Kidney epithelial cell (primary cell): ENCODE data around the gene SMU1. TPM values are rescaled to one million over a fixed set of nuclear protein-coding genes. Genes with fewer than 3 reads are reported as not detected.

Source experiments
- DNase-seq: peaks from one replicate; pipeline ENCODE4 v3.0.0-alpha.2; 2010; ENCODE audit warnings: low read depth
- H3K27me3 ChIP-seq: 2 replicates; pipeline ENCODE4 v1.6.0; 2011; ENCODE audit warnings: low read length; ENCODE audit not compliant: control insufficient read depth, insufficient read depth
- H3K36me3 ChIP-seq: 2 replicates; pipeline ENCODE4 v1.5.1; 2011; ENCODE audit warnings: low read length; ENCODE audit not compliant: control insufficient read depth, insufficient read depth
- H3K4me3 ChIP-seq: 2 replicates; pipeline ENCODE4 v1.5.1; 2011; ENCODE audit warnings: low read depth, mild to moderate bottlenecking, control low read depth, low read length
- CTCF ChIP-seq: IDR thresholded peaks from 2 replicates; pipeline ENCODE4 v1.5.1; 2011; ENCODE audit warnings: mild to moderate bottlenecking, moderate library complexity, low read length, control low read depth, inconsistent platforms; ENCODE audit not compliant: insufficient read depth, poor library complexity, severe bottlenecking
- total RNA-seq: library from RNA; depleted of rRNA; stranded (reverse); fragments of >200 nt; gene quantifications from 2 replicates; pipeline ENCODE4 v1.2.3, GENCODE V29; 2015

SMU1 gene
- total RNA-seq, 1 donor from 2014 or later, result 18.9 TPM

- H3K27me3 ChIP-seq, result no peaks in the 10 kb centered on the region
- TF ChIP-seq CTCF, result no peak
- DNase-seq, result no peak
- H3K36me3 ChIP-seq, result peaks cover 2% of the 10 kb centered on the region
- H3K4me3 ChIP-seq, result no peak overlapping the region
These were observed 35.6 kb upstream of the SMU1 start for GRCh38 chr9:33112094-33112493.

- DNase-seq, result no peak
- Histone ChIP-seq H3K27me3 (no peaks in the 10 kb centered on the region), H3K4me3 (no peak overlapping the region), H3K36me3 (peaks cover 2% of the 10 kb centered on the region)
- no peak for TF ChIP-seq CTCF
These were observed 35.2 kb upstream of the SMU1 start for GRCh38 chr9:33111631-33112030.

GRCh38 chr9:33110686-33111085 lies 34.2 kb upstream of the SMU1 start:
- no peak for DNase-seq
- Histone ChIP-seq H3K36me3 (peaks cover 2% of the 10 kb centered on the region), H3K4me3 (no peak overlapping the region), H3K27me3 (no peaks in the 10 kb centered on the region)
- no peak for TF ChIP-seq CTCF

- H3K27me3 ChIP-seq, result no peaks in the 10 kb centered on the region
- TF ChIP-seq CTCF, result no peak
- no peak overlapping the region for H3K4me3 ChIP-seq
- H3K36me3 ChIP-seq, result peaks cover 2% of the 10 kb centered on the region
- no peak for DNase-seq
These were observed 33.5 kb upstream of the SMU1 start for GRCh38 chr9:33109850-33110595.

GRCh38 chr9:33109097-33109496 lies 32.6 kb upstream of the SMU1 start:
- H3K27me3 ChIP-seq, result no peaks in the 10 kb centered on the region
- DNase-seq, result no peak
- no peaks in the 10 kb centered on the region for H3K36me3 ChIP-seq
- H3K4me3 ChIP-seq, result no peak overlapping the region
- TF ChIP-seq CTCF, result no peak

- no peak for DNase-seq
- TF ChIP-seq CTCF, result no peak
- H3K36me3 ChIP-seq, result no peaks in the 10 kb centered on the region
- H3K4me3 ChIP-seq, result no peak overlapping the region
- no peaks in the 10 kb centered on the region for H3K27me3 ChIP-seq
These were observed 32.0 kb upstream of the SMU1 start for GRCh38 chr9:33108472-33108871.
